GF-D8 (cell line): ENCODE measurements around the gene OR8K3.

Experiments
- DNase-seq: peaks from one replicate; lab custom pipeline; 2025; lab: John Stamatoyannopoulos, UW

Gene OR8K3

DNA sequence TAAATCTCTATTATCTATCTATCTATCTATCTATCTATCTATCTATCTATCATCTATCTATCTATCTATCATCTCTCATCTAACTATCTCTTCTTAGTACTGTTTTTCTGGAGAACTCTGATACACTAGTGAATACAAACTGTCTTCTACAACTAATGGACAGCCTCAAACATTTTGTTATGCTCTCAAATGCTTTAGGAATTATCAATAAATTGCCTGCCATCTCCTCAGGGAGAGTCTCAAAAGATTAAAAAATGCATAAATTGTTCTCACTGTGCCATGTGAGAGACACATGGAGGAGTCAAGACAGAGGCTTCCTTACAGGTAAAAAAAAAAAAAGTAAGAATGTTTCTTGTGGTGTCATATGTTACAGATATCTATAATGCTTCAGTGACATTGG, at the start of gene OR8K3:
TSS of gene OR8K3 (plus strand) at position 301 of the 400 bp plus-strand sequence. CDS start 3,163 bp downstream, outside the sequence.
- DNase-seq = no peak

DNA sequence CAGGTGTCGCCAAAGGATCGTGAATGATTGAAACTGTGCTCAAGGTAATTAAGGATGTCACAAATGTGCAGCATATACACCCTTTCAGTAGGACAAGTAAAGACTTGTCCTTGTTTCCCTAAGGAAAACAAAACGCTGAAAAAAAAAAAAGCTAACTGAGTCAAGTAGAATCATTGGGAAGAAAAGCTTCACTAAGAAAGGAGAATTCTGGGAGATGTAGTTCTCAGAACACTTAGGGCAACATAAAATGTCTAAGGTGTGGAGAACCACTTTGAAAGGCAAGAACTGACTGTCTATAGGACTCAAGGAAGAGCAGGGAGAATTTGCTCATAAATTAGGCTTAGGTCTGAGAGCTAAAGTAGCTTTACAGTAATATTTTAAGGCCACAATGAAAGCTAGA, 43.9 kb upstream of the OR8K3 start:
- DNase-seq = no peak

DNA sequence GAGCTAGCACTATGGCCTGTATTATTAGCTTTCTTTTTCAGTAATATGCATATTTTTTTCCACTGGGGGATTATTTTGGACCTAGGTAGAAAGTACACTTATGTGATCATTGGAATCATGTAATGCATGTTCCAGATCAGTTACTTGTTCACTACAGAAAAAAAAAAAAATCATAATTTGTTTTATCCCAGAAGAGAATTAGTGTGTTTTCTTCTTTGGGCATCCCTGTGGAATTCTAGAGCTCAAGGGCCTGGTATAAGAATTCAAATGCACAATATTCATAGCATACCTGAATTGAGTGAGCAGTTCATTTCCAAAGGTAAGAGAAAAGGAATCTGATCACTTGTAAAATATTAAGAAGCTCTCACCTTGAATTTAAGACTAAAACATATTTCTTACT, 41.1 kb upstream of the OR8K3 start, which contains the start of gene OR5T1:
TSS of gene OR5T1 (plus strand) at position 301 of the 400 bp plus-strand sequence. CDS start 1,485 bp downstream, outside the sequence.
- no peak for DNase-seq

DNA sequence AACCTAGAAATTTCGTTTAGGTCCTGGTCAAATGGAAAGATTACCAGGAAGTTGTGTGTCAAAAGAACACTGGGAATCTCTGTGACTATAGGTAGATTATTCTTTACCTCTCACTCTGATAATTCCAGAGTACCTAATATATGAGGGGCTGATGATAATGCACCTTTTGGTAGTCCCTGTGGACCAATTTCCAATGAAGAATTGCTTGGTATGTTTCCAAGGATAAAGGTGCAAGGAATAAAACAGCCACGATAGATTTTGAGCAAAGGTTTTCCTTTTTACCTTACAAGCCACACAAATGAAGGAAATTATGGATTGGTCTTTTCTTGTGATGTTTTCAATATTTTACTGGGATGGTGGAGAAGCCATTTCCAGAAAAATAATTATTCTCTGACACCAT, 22.8 kb upstream of the OR8K3 start, which contains the start of gene OR8H1:
TSS of gene OR8H1 (minus strand) at position 101 of the 400 bp plus-strand sequence. CDS start 1,192 bp downstream, outside the sequence.
- no peak for DNase-seq

DNA sequence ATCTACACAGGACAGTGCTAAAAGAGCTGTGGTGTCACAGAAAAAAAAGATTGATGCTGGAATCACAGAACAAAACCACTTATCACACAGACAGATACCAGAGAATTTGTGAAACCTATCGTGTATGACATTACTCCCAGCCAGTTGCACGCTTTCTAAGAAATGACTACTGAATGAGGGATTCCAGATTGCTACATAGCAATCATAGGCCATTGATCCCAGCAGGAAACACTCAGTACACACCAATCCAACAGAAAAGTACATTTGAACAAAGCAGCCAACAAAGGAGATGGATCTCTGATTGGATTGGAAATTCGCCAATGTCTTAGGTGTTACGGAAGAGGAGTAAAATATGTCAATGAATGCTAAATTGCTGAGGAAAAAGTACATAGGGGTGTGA, 18.0 kb upstream of the OR8K3 start:
- no peak for DNase-seq

DNA sequence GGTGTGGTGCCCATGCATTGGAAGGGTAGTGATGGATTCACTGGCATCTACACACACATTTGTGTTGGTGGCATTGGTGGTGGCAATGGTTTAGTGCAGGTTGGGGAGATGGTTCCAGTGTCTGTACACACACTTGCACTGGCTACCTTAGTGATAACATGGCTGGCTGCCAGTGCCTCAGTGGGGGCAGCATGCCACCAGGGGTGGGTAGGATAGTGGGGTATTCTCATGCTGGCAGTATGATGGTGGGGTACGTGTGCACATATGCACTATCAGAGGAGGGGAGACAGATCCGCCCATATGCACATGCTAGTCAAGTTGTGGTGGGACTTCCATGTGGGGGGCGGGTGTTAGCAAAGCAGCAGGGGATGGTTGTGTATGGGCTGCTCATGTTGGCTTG, 7.1 kb upstream of the OR8K3 start:
- DNase-seq = no peak

DNA sequence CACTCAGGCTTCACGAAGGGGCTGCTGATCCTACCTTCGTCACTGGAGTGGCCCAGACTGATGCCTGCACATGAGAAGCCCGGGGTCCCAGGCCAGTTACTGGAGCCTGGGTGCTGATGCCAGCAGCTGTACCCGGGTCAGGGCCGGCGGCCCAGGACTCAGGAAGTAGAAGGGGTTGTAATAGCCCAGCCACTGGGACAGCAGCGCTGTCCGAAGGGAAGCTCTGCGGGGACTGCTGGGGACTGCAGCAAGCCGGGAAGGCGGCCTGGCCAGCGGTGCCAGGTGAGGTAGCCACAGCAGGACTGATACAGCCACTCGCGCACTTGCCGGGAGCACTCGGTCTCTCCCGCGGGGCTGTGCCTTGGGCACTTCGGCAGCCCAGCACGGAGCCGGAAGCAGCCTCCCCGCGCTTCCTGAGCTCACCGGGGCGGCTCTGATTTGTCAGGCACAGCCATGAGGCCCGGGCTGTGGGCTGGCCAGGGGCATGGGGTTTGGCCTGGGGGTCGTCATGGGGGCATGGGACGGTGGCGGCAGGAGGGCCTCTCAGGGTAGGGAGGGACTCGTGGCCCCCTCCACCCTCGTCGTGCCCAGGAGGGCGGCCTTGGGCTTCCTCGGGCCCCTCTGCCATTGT, 17.0 kb downstream of the OR8K3 start:
- no peak for DNase-seq

DNA sequence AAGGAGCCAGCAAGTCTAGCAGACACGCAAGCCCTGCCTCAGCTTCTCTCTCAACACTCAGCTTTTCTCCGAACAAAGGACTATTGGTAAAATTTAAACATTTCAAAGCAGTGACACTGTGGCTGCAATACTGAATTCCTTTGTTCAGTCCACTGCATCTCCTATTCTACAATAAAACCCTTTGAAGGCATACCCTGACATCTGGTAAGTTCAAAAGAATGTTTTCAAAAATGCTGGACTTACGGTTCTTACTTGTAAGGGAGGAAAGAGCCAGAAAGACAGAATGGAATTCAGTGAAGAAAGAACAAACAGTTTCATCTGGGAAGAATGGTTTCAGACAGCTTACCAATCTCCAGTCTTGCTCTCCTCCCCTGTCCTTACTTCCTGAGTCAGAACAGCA, 18.2 kb downstream of the OR8K3 start:
- DNase-seq = no peak

DNA sequence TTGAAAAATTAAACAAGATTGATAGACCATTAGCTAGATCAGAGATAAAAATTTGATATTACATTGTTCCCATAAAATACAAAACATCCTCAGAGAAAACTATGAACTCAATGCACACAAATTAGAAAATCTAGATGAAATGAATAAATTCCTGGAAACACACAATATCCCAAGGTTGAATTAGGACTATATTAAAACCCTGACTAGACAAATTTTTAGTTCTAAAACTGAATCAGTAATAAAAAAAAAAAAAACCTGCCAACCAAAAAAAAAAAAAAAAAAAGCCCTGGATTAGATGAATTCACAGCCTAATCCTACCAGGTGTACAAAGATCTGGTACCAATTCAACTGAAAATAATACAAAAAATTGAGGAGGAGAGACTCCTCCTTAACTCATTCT, 25.3 kb downstream of the OR8K3 start:
- DNase-seq = no peak

DNA sequence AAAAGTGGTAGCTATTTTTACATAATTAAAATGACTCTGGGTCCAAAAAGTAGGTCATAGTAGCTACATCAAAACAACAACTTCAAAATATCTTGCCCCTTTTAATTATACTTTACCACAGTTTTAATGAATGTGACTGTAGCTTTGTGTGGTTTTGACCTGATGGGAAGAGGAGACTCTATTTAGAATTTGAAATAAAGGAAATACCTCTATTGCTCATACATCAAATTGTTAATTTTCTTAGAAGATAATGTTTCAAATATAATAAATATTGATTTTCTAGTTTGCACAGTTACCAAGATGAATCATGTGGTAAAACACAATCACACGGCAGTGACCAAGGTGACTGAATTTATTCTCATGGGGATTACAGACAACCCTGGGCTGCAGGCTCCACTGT, 30.8 kb downstream of the OR8K3 start, which contains the start of gene OR8K1:
TSS of gene OR8K1 (plus strand) at position 301 of the 400 bp plus-strand sequence. CDS start at position 301, 0 bp downstream.
- DNase-seq = no peak

DNA sequence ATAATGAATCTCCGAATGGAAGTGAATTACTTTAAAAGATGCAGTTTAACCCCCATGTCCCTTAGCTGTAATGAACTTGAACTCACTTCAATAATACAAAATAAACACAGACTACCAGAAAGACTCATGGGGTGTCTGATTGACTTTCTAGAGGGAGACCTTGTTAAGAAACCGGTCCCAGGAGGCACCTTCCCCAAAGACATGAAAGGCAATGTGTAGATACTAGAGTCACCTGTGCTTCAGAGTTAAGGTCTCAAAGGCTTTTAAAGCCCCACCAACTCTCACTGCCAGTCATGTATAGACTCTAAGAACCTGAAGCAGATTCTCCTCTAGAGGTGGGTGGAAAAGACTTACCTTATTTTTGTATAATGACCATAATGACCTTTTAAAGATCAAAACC, 39.0 kb downstream of the OR8K3 start, which contains the start of gene OR8J1:
TSS of gene OR8J1 (plus strand) at position 301 of the 400 bp plus-strand sequence. CDS start 5,956 bp downstream, outside the sequence.
- no peak for DNase-seq
